ENCODE measurements around the gene NOL9. TPM values are rescaled to one million over a fixed set of nuclear protein-coding genes. Genes with fewer than 3 reads are reported as not detected.

The NOL9 gene
- total RNA-seq, 4 donors from 2014 or later = 14.3 to 24.3 (median 15.3) TPM

DNA sequence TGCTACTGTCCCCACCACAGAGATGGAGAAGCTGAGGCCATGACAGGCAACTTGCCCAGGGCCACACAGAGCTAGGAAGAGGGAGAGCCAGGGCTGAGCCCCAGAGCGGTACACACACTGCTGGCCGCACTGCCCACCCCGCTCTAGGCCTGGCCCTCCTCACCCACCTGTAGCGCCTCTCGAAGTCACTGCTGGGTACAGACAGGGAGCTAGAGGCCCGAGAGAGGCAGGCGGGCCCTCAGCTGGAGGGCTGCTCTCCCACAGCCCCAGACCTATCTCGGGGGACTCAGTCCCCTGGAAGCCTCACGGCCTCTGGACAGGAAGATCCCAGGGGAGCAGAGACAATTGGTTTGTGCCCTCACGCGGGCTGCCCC, 45.5 kb downstream of the NOL9 start:
- TF ChIP-seq, protein P1, sequence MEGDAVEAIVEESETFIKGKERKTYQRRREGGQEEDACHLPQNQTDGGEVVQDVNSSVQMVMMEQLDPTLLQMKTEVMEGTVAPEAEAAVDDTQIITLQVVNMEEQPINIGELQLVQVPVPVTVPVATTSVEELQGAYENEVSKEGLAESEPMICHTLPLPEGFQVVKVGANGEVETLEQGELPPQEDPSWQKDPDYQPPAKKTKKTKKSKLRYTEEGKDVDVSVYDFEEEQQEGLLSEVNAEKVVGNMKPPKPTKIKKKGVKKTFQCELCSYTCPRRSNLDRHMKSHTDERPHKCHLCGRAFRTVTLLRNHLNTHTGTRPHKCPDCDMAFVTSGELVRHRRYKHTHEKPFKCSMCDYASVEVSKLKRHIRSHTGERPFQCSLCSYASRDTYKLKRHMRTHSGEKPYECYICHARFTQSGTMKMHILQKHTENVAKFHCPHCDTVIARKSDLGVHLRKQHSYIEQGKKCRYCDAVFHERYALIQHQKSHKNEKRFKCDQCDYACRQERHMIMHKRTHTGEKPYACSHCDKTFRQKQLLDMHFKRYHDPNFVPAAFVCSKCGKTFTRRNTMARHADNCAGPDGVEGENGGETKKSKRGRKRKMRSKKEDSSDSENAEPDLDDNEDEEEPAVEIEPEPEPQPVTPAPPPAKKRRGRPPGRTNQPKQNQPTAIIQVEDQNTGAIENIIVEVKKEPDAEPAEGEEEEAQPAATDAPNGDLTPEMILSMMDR (IDR thresholded peaks at IDR 0.05; ENCODE audit: low read depth) = no peak

DNA sequence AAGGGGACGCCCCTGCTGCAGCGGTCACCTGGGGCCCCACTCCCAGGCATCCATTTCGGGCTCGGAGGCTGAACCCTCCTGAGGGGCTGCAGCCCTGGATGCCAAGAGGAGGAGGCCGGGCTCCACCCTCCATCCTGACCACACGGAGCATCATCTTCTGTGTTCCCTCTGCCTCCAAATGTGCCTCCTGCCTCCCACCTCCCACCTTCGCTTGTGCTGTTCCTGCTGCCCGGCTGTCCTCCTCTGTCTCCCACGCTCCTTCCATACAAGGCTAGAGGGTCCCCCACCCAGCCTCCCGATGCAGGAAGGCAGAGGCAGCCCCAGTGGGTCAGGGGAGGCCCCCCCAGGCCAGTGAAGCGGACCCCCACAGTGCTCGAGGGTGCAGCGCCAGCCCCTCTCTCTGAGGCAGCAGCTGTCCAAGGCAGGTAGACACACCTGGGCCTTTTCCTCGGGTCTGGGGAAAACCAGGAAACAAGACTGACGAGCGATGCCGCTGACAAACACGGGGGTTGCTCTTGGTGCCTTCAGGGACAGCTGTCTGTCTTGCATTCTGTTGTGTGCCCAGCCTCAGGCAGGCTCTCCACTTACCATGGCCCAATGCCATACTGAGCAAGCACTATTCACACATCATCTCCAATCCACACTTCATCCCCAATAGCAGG, 46.0 kb downstream of the NOL9 start:
- TF ChIP-seq, protein P1 (IDR thresholded peaks at IDR 0.05; ENCODE audit: low read depth) = no peak

DNA sequence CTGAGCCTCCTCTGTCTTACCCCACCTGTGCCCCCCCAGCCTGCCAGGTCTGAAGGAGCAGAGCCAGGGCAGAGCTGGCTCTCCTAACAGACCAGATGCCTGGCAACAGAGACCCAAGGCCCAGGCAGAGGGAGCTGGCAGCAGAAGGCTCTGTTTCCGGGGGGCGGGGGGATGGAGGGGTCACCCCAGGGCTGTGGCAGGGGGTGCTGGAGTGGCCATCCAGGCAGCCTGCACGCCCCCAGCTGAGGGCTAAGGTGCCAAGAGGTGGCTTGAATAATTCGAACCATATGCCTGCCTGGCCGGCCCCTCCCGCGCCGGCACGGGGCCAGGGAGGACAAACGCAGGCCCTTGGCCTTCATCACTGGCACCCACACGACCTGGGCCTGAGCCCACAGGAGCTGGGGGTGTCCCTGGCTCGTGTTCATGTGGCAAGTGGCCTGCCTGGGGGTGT, 46.8 kb downstream of the NOL9 start:
- TF ChIP-seq, protein P1 (IDR thresholded peaks at IDR 0.05; ENCODE audit: low read depth) = no peak

DNA sequence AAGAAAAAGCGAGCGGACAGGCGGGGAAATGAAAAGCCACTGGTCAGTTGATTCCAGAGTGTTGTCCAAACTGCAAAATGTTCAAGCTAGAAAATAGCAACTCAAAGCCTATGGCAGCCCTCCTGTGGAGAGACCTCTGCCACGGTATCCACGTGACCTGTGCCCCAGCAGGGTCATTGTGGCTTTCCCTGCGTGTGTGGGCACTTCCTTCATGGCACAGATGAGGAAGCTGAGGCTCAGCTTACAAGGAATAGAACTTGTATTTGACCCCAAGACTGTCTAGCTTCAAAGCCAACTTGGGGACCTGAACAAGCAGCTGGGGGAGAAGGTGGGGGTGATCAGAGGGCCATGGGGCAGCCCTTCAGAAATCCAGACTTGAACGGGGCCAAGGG, 47.3 kb downstream of the NOL9 start:
- TF ChIP-seq, protein P1 (IDR thresholded peaks at IDR 0.05; ENCODE audit: low read depth) = no peak

DNA sequence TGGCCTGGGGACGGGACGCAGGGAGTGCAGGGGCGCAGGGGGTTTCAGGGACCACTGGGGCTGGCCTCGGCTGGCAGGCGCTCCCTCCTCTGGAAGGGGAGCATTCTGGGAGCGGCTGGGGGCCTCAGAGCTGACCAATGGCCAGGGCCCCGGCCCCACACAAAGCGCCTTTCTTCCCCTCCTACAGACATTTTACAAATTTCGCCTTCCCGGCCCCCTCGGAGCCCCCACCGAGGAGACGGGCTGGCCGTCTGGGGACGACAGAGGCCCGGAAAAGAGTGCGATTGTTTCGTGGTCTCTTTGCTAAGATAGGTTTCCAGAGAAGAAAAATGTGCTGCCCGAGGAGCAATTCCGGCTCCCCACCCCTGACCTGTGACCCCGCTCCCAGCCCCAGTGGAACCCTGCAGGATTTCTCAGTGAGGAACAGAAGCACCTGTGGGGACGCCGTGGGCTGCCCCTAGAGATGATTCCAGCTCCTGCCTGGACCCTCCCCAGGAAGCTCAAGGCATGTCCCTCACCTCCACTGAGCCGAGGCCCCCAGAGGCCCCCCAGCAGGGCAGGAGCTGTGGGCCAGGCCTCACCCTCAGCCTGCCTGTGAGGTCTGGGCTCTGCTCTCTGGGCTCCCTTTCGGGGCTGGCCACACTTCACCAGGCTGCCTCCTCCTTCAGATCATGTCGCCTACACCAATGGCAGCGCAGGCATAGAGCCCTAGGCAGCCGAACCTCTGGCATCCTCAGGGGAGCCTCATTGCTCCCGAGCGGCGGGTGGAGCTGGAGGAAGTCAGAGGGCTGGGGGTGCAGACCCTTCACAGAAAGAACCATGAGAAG, 47.9 kb downstream of the NOL9 start:
- TF ChIP-seq, protein P1 (IDR thresholded peaks at IDR 0.05; ENCODE audit: low read depth) = no peak

DNA sequence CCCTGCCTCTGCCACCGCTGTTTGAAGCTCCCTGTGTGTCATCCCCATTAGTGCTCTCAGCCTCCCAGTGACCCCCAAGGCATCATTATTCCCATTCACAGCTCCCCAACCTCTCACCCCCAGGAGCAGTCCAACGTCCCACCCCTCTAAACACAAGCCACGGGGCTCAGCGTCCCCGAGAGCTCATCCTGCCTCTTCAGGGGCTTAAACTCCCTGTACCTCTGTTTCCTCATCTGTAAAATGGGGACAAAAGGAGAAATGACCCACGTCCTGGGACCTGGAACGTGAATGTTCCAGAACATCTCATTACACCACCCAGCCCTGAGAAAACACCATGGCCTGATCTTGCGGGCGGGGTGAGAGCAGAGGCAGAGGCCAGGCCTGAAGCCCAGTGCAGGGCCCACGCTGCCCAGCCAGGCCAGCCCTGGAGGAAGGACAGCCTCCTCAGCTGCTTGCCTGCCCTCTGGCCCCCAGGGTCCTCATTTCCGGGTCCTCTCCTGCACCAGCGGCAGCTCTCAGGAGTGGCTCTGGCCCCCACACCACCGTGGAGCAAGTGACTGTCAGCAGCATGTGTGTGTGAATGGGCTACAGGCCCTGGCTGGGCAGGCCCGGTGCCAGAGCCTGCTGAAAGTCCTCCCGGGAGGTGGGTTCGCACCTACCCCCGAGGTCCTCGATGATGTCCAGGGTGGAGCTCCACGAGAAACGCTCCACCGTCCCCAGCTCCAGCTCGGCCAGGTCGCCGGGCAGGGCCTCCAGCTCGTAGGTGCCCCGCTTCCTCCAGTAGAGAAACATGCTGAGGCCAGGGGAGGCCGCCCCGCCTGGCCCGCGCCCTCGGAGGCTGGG, 48.7 kb downstream of the NOL9 start:
- TF ChIP-seq, protein P1 (IDR thresholded peaks at IDR 0.05; ENCODE audit: low read depth) = no peak

DNA sequence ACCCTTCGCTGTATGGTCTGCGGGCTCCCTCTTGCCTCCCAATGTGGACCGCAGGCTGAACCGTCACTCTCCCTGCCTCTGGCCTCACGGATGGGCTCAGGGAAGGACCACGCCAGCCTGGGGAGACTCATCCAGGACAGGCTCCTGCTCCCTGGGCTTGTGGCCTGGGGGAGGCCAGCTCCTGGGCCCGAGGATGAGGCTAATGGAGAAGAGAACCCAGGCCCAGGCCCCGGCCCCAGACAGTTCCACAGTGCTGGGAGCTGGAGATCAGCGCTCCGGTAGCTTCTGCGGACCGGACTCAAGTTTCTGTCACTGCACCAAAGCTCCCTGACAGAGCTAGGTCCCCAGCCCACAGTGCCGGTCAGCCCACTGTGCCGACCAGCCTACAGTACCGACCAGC, 49.4 kb downstream of the NOL9 start:
- TF ChIP-seq, protein P1 (IDR thresholded peaks at IDR 0.05; ENCODE audit: low read depth) = no peak

Data from subcutaneous adipose tissue (tissue), 4 donors.